ENCODE results near the gene EIF2S2.

DNA sequence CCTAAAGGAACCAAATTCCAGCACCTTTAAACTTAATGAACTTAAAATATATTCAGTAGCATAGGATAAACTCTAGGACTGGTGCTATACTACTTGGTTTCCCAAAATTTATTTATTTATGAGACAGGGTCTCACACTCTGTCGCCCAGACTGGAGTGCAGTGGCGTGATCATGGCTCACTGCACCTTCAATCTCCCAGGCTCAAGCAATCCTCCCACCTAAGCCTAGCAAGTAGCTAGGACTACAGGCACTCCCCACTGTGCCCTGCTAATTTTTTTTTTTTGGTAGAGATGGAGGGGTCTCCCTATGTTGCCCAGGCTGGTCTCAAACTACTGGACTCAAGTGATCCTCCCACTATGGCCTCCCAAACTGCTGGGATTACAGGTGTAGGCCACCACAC, 21.4 kb downstream of the EIF2S2 start:
- no peak for TF ChIP-seq EZH2phosphoT487 (IDR thresholded peaks at IDR 0.05; ENCODE audit: insufficient read depth, low read depth)
- no peak for TF ChIP-seq EZH2 (IDR thresholded peaks at IDR 0.05; ENCODE audit: insufficient read depth, poor library complexity, severe bottlenecking)

Data from GM23248 (cell line).